HG02938 (cell line): ENCODE results near the gene LNX2.
"Not testable (repeated sequence)": the region's sequence is repeated elsewhere in the genome, so short reads cannot be mapped to it uniquely, and the experiment has no call there.

ENCODE experiments used
- ATAC-seq: cut with Tn5 transposase; IDR thresholded peaks from one replicate; pipeline ENCODE4 v1.9.1; 2021; ENCODE audit warnings: mild to moderate bottlenecking, moderate library complexity; ENCODE audit not compliant: unreplicated experiment

Gene LNX2

GRCh38 chr13:27638001-27638400 is 17.7 kb upstream of the LNX2 start:
- no peak for ATAC-seq

GRCh38 chr13:27637289-27637626 is 16.9 kb upstream of the LNX2 start:
- no peak for ATAC-seq

- no peak for ATAC-seq
Measured at GRCh38 chr13:27636589-27637288, 16.4 kb upstream of the LNX2 start.

GRCh38 chr13:27635266-27635665 is 14.9 kb upstream of the LNX2 start:
- ATAC-seq: no peak

GRCh38 chr13:27634791-27635190 is 14.5 kb upstream of the LNX2 start:
- ATAC-seq: no peak

GRCh38 chr13:27634231-27634630 is 13.9 kb upstream of the LNX2 start:
- no peak for ATAC-seq

GRCh38 chr13:27632648-27633047 is 12.3 kb upstream of the LNX2 start:
- ATAC-seq: no peak

GRCh38 chr13:27632214-27632613 is 11.9 kb upstream of the LNX2 start:
- ATAC-seq: no peak

- ATAC-seq: no peak
Measured at GRCh38 chr13:27631665-27632064, 11.3 kb upstream of the LNX2 start.

- no peak for ATAC-seq
Measured at GRCh38 chr13:27631156-27631555, 10.8 kb upstream of the LNX2 start.

GRCh38 chr13:27628766-27629165 is 8.4 kb upstream of the LNX2 start:
- ATAC-seq: not testable (repeated sequence)

- no peak for ATAC-seq
Measured at GRCh38 chr13:27628081-27628480, 7.8 kb upstream of the LNX2 start.

- no peak for ATAC-seq
Measured at GRCh38 chr13:27627380-27627779, 7.1 kb upstream of the LNX2 start.

- ATAC-seq: no peak
Measured at GRCh38 chr13:27625839-27626238, 5.5 kb upstream of the LNX2 start.

- no peak for ATAC-seq
Measured at GRCh38 chr13:27624071-27624470, 3.7 kb upstream of the LNX2 start.

- ATAC-seq: no peak
Measured at GRCh38 chr13:27622881-27623280, 2.6 kb upstream of the LNX2 start.

GRCh38 chr13:27622102-27622820 is 1.9 kb upstream of the LNX2 start:
- peak; percentile 0 for ATAC-seq

- ATAC-seq: peak; percentile 44
Measured at GRCh38 chr13:27621366-27622101, 1.2 kb upstream of the LNX2 start, which contains the start of gene POLR1D. Gene POLR1D (plus strand): TSS chr13:27621892. CDS start chr13:27621984, 92 bp downstream.

GRCh38 chr13:27621116-27621365 is 712 bp upstream of the LNX2 start:
- ATAC-seq: no peak

- ATAC-seq: peak; percentile 25
Measured at GRCh38 chr13:27619728-27620376, 477 bp downstream of the LNX2 start.

- ATAC-seq: no peak
Measured at GRCh38 chr13:27619093-27619727, 1.1 kb downstream of the LNX2 start.
